Spleen (tissue), 7 donors: ENCODE measurements around the gene NTNG1.

Experiments used
- POLR2A ChIP-seq, 3 donors: fragments of 450-650 bp; IDR thresholded peaks; one replicate each; pipeline ENCODE4 v1.5.1; 2017; ENCODE audit warnings: antibody characterized with exemption in 3 of 3, mild to moderate bottlenecking in 1 of 3
- POLR2AphosphoS5 ChIP-seq, 3 donors: sonication (generic); formaldehyde crosslinking; IDR thresholded peaks; one replicate each; pipeline ENCODE4 v1.5.1; 2017; ENCODE audit warnings: antibody characterized with exemption in 3 of 3
- TF ChIP-seq, protein P1 (sequence below), 11 experiments: fragments of 200-600 bp in 7 of 11; fragments of 450-650 bp in 4 of 11; sonication (generic) in 4 of 11; IDR thresholded peaks in 8 of 11; conservative IDR thresholded peaks in 3 of 11; 1 replicate in 7 of 11; 2 replicates in 4 of 11; pipeline versions ENCODE4 v1.4.0 to v1.8.0; 2016 to 2021; ENCODE audit warnings: antibody characterized with exemption in 11 of 11, inconsistent platforms in 4 of 11, mild to moderate bottlenecking in 1 of 11
- donor health status: DM: no; HTN: no; CAD: no; lungs with moderate emphysema.
- donor health status: DM: no; HTN: no; CAD: no.
- donor health status: DM: no; HTN: no; CAD: no.

GRCh38 chr1:107379826-107380225 lies 239.0 kb downstream of the NTNG1 start:
- TF ChIP-seq, protein P1, sequence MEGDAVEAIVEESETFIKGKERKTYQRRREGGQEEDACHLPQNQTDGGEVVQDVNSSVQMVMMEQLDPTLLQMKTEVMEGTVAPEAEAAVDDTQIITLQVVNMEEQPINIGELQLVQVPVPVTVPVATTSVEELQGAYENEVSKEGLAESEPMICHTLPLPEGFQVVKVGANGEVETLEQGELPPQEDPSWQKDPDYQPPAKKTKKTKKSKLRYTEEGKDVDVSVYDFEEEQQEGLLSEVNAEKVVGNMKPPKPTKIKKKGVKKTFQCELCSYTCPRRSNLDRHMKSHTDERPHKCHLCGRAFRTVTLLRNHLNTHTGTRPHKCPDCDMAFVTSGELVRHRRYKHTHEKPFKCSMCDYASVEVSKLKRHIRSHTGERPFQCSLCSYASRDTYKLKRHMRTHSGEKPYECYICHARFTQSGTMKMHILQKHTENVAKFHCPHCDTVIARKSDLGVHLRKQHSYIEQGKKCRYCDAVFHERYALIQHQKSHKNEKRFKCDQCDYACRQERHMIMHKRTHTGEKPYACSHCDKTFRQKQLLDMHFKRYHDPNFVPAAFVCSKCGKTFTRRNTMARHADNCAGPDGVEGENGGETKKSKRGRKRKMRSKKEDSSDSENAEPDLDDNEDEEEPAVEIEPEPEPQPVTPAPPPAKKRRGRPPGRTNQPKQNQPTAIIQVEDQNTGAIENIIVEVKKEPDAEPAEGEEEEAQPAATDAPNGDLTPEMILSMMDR (IDR thresholded peaks at IDR 0.05 in 8 of 11, conservative IDR thresholded peaks at IDR 0.05 in 3 of 11), result no peak
- TF ChIP-seq POLR2A (IDR thresholded peaks at IDR 0.05), result no peak
- TF ChIP-seq POLR2AphosphoS5 (IDR thresholded peaks at IDR 0.05), result no peak
